Upper lobe of left lung (tissue), 6 donors: ENCODE results near the gene ISM2. TPM values are rescaled to one million over a fixed set of nuclear protein-coding genes. Genes with fewer than 3 reads are reported as not detected.

ENCODE experiments used
- ATAC-seq, 2 donors: fragments of 200-7000 bp; cut with Tn5 transposase; one replicate each; pipeline ENCODE4 v1.9.1; 2022; ENCODE audit warnings: mild to moderate bottlenecking in 2 of 2, moderate library complexity in 2 of 2; ENCODE audit not compliant: low FRiP score in 2 of 2
- DNase-seq, 2 donors: peaks; one replicate each; pipeline ENCODE4 v3.0.0-alpha.2; 2019 to 2020
- H3K27ac ChIP-seq, 4 donors: fragments of 200-600 bp; sonication (generic); one replicate each; pipeline ENCODE4 v1.5.1; 2016 to 2019
- H3K27me3 ChIP-seq, 4 donors: fragments of 200-600 bp; sonication (generic); one replicate each; pipeline ENCODE4 v1.5.1; 2017 to 2019
- H3K36me3 ChIP-seq, 4 donors: fragments of 200-600 bp; sonication (generic); one replicate each; pipeline ENCODE4 v1.5.1; 2016 to 2019
- H3K4me1 ChIP-seq, 4 donors: fragments of 200-600 bp; sonication (generic); one replicate each; pipeline ENCODE4 v1.5.1; 2018 to 2019
- H3K4me3 ChIP-seq, 4 donors: fragments of 200-600 bp; sonication (generic); one replicate each; pipeline ENCODE4 v1.5.1; 2017 to 2019; ENCODE audit warnings: mild to moderate bottlenecking in 2 of 4, moderate library complexity in 1 of 4
- H3K9me3 ChIP-seq, 4 donors: fragments of 200-600 bp; sonication (generic); one replicate each; pipeline ENCODE4 v1.5.1; 2018 to 2019
- EP300 ChIP-seq, 4 donors: sonication (generic); formaldehyde crosslinking; IDR thresholded peaks; one replicate each; pipeline ENCODE4 v1.5.1; 2017; ENCODE audit warnings: antibody characterized with exemption in 4 of 4, control low read depth in 2 of 4
- POLR2A ChIP-seq, 4 donors: fragments of 450-650 bp; IDR thresholded peaks; one replicate each; pipeline ENCODE4 v1.5.1; 2016 to 2017; ENCODE audit warnings: antibody characterized with exemption in 4 of 4, mild to moderate bottlenecking in 2 of 4
- POLR2AphosphoS5 ChIP-seq, 2 donors: sonication (generic); formaldehyde crosslinking; IDR thresholded peaks; one replicate each; pipeline ENCODE4 v1.5.1; 2017; ENCODE audit warnings: antibody characterized with exemption in 2 of 2
- WGBS, 2 donors: methylation state at CpG; one replicate each; pipeline ENCODE4 v1.1.5; 2017 to 2018; 5-methylcytosine and 5-hydroxymethylcytosine counted together
- total RNA-seq, 6 donors: library from RNA; depleted of rRNA in 4 of 6; stranded (reverse); fragments of >200 nt in 4 of 6; gene quantifications; one replicate each; pipeline versions ENCODE4 v1.1.0 to v1.2.1, GENCODE V29; 2016 to 2021
- TF ChIP-seq, protein P1 (sequence below), 6 experiments: fragments of 450-650 bp in 4 of 6; fragments of 200-600 bp in 2 of 6; sonication (generic) in 2 of 6; IDR thresholded peaks; one replicate each; pipeline ENCODE4 v1.5.1; 2016 to 2019; ENCODE audit warnings: antibody characterized with exemption in 6 of 6
- donor health status: DM: no; HTN: no; CAD: no; lungs with moderate emphysema.
- donor health status: DM: no; HTN: yes; CAD: no; lungs with severe emphysema.

Gene ISM2
- total RNA-seq, 6 donors from 2014 or later: not detected

- no peak for DNase-seq
- Histone ChIP-seq H3K4me3 (no peak overlapping the region), H3K4me1 (no peaks in the 10 kb centered on the region), H3K27ac (no peak overlapping the region), H3K9me3 (no peaks in the 10 kb centered on the region), H3K27me3 (no peaks in the 10 kb centered on the region), H3K36me3 (no peaks in the 10 kb centered on the region)
- TF ChIP-seq POLR2A (IDR thresholded peaks at IDR 0.05) (no peak), POLR2AphosphoS5 (IDR thresholded peaks at IDR 0.05) (no peak), EP300 (IDR thresholded peaks at IDR 0.05) (no peak)
- TF ChIP-seq, protein P1, sequence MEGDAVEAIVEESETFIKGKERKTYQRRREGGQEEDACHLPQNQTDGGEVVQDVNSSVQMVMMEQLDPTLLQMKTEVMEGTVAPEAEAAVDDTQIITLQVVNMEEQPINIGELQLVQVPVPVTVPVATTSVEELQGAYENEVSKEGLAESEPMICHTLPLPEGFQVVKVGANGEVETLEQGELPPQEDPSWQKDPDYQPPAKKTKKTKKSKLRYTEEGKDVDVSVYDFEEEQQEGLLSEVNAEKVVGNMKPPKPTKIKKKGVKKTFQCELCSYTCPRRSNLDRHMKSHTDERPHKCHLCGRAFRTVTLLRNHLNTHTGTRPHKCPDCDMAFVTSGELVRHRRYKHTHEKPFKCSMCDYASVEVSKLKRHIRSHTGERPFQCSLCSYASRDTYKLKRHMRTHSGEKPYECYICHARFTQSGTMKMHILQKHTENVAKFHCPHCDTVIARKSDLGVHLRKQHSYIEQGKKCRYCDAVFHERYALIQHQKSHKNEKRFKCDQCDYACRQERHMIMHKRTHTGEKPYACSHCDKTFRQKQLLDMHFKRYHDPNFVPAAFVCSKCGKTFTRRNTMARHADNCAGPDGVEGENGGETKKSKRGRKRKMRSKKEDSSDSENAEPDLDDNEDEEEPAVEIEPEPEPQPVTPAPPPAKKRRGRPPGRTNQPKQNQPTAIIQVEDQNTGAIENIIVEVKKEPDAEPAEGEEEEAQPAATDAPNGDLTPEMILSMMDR (IDR thresholded peaks at IDR 0.05): no peak
- ATAC-seq: no peak
- 80 to 88% methylated on average over 7 of the region's 7 CpGs for WGBS, 2 donors
Measured at GRCh38 chr14:77488558-77488957, 10.1 kb downstream of the ISM2 start.

GRCh38 chr14:77485901-77486678, 12.5 kb downstream of the ISM2 start:
- DNase-seq (no peak), ATAC-seq (no peak)
- Histone ChIP-seq H3K27me3 (no peaks in the 10 kb centered on the region), H3K4me3 (no peak overlapping the region), H3K27ac (no peak overlapping the region), H3K9me3 (no peaks in the 10 kb centered on the region), H3K36me3 (no peaks in the 10 kb centered on the region), H3K4me1 (no peaks in the 10 kb centered on the region)
- TF ChIP-seq, protein P1 (IDR thresholded peaks at IDR 0.05): no peak
- no peak for TF ChIP-seq POLR2AphosphoS5 (IDR thresholded peaks at IDR 0.05)
- no peak for TF ChIP-seq EP300 (IDR thresholded peaks at IDR 0.05)
- TF ChIP-seq POLR2A (IDR thresholded peaks at IDR 0.05): no peak
- 86 to 93% methylated on average over 7 of the region's 7 CpGs for WGBS, 2 donors

- WGBS, 2 donors: 100% methylated on average over 3 of the region's 3 CpGs; no CpG with 5 or more reads in 1 of the 2 donors
- TF ChIP-seq, protein P1 (IDR thresholded peaks at IDR 0.05): no peak
- no peak for TF ChIP-seq POLR2A (IDR thresholded peaks at IDR 0.05)
- no peak for TF ChIP-seq POLR2AphosphoS5 (IDR thresholded peaks at IDR 0.05)
- TF ChIP-seq EP300 (IDR thresholded peaks at IDR 0.05): no peak
Measured at GRCh38 chr14:77485256-77485655, 13.4 kb downstream of the ISM2 start.

DNA sequence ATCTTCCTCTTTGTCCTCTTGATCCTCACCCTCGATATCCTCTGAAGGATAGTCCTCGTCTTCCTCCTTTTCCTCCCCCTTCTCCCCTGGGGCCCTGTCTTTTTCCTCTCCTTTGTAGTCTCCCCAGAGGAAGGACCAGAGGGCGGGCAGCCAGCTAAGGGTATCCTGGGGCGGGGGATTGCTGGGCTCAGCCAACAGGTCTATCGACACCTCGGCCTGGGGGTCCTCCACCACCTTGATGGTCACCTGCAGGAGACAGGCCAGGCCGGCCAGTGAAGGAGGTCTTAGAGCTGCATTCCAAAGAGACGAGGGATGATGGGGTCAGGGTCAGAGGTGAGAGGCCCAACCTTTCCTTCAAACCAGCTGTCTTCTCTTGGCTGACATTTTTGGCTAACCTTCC, 16.2 kb downstream of the ISM2 start:
- ATAC-seq (no peak), DNase-seq (no peak)
- 72 to 78% methylated on average over 6 to 8 of the region's 8 CpGs for WGBS, 2 donors
- TF ChIP-seq, protein P1 (IDR thresholded peaks at IDR 0.05): no peak
- no peak for TF ChIP-seq EP300 (IDR thresholded peaks at IDR 0.05)
- no peak for TF ChIP-seq POLR2A (IDR thresholded peaks at IDR 0.05)
- no peak for TF ChIP-seq POLR2AphosphoS5 (IDR thresholded peaks at IDR 0.05)
- Histone ChIP-seq H3K9me3 (no peaks in the 10 kb centered on the region), H3K27me3 (no peaks in the 10 kb centered on the region), H3K4me1 (no peaks in the 10 kb centered on the region), H3K36me3 (no peaks in the 10 kb centered on the region), H3K4me3 (no peak overlapping the region), H3K27ac (no peak overlapping the region)

More at GRCh38 chr14:77485256-77485655, 13.4 kb downstream of the ISM2 start:
- Histone ChIP-seq H3K4me1 (no peaks in the 10 kb centered on the region), H3K36me3 (no peaks in the 10 kb centered on the region), H3K4me3 (no peak overlapping the region), H3K9me3 (no peaks in the 10 kb centered on the region), H3K27me3 (no peaks in the 10 kb centered on the region), H3K27ac (no peak overlapping the region)
- ATAC-seq: no peak
- no peak for DNase-seq

DNA sequence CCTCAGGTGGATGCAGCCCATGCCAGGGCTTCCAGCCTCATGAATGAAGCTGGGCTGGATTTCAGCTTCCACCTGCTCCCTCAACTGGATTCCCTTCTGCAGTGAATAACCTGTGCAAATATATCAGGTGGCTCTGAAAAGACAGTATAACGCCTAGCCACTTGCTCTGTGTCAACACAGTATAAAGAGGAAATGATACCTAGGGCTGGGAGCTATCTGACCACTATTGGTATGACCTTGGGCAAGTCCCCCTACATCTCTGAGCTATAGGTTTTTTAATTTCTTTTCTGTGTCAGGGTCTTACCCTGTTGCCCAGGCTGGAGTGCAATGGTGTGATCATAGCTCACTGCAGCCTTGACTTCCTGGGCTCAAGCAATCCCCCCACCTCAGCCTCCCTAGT, 19.8 kb downstream of the ISM2 start:
- DNase-seq: no peak
- Histone ChIP-seq H3K27me3 (no peaks in the 10 kb centered on the region), H3K4me3 (no peak overlapping the region), H3K27ac (no peak overlapping the region), H3K9me3 (no peaks in the 10 kb centered on the region), H3K36me3 (no peaks in the 10 kb centered on the region), H3K4me1 (no peaks in the 10 kb centered on the region)
- ATAC-seq: no peak
- 45 to 67% methylated on average over 1 of the region's 1 CpG for WGBS, 2 donors
- no peak for TF ChIP-seq EP300 (IDR thresholded peaks at IDR 0.05)
- TF ChIP-seq, protein P1 (IDR thresholded peaks at IDR 0.05): no peak
- no peak for TF ChIP-seq POLR2AphosphoS5 (IDR thresholded peaks at IDR 0.05)
- TF ChIP-seq POLR2A (IDR thresholded peaks at IDR 0.05): no peak
